Esophagus muscularis mucosa (tissue), 4 donors: ENCODE results near the gene SLCO2A1. TPM values are rescaled to one million over a fixed set of nuclear protein-coding genes. Genes with fewer than 3 reads are reported as not detected.

Experiments
- DNase-seq: peaks from one replicate; pipeline ENCODE4 v3.0.0-alpha.2; 2017; ENCODE audit errors: extremely low spot score
- H3K27ac ChIP-seq, 4 donors: fragments of 200-600 bp; sonication (generic); replicated peaks in 1 of 4; 1 replicate in 3 of 4; 2 replicates in 1 of 4; pipeline ENCODE4 v1.5.1; 2016 to 2019; ENCODE audit warnings: mild to moderate bottlenecking in 1 of 4
- H3K27me3 ChIP-seq, 4 donors: fragments of 200-600 bp; sonication (generic); one replicate each; pipeline versions ENCODE4 v1.5.1 to v1.6.0; 2016 to 2019
- H3K36me3 ChIP-seq, 4 donors: fragments of 200-600 bp; sonication (generic); one replicate each; pipeline ENCODE4 v1.5.1; 2016 to 2019
- H3K4me1 ChIP-seq, 4 donors: fragments of 200-600 bp; sonication (generic); one replicate each; pipeline ENCODE4 v1.5.1; 2016 to 2019
- H3K4me3 ChIP-seq, 4 donors: fragments of 200-600 bp; sonication (generic); 1 replicate in 2 of 4; 2 replicates in 2 of 4; pipeline ENCODE4 v1.5.1; 2016 to 2019; ENCODE audit warnings: mild to moderate bottlenecking in 4 of 4, moderate library complexity in 1 of 4
- H3K9me3 ChIP-seq, 4 donors: fragments of 200-600 bp; sonication (generic); 1 replicate in 3 of 4; 2 replicates in 1 of 4; pipeline ENCODE4 v1.5.1; 2016 to 2019
- CTCF ChIP-seq, 3 experiments: fragments of 200-600 bp in 2 of 3; fragments of 450-650 bp in 1 of 3; sonication (generic) in 2 of 3; IDR thresholded peaks; one replicate each; pipeline ENCODE4 v1.5.1; 2017 to 2019; ENCODE audit warnings: antibody characterized with exemption in 3 of 3, mild to moderate bottlenecking in 2 of 3, moderate library complexity in 1 of 3
- EP300 ChIP-seq: sonication (generic); formaldehyde crosslinking; IDR thresholded peaks from one replicate; pipeline ENCODE4 v1.6.1; 2017; ENCODE audit warnings: antibody characterized with exemption
- POLR2A ChIP-seq: fragments of 450-650 bp; IDR thresholded peaks from one replicate; pipeline ENCODE4 v1.6.1; 2017; ENCODE audit warnings: antibody characterized with exemption, moderate library complexity, mild to moderate bottlenecking, low read depth
- POLR2AphosphoS5 ChIP-seq, 2 donors: sonication (generic); formaldehyde crosslinking; IDR thresholded peaks; one replicate each; pipeline ENCODE4 v1.6.1; 2017; ENCODE audit warnings: antibody characterized with exemption in 2 of 2
- WGBS: methylation state at CpG from one replicate; pipeline ENCODE4 v1.1.5; 2018; 5-methylcytosine and 5-hydroxymethylcytosine counted together
- intact Hi-C: fragments of 100-400 bp; cut with DNase I; formaldehyde crosslinking; loops from one replicate; pipeline ENCODE4 v1.15.1; 2023
- total RNA-seq, 4 donors: library from RNA; depleted of rRNA; stranded (reverse); fragments of >200 nt; gene quantifications; one replicate each; pipeline versions ENCODE4 v1.1.0 to v1.2.1, GENCODE V29; 2016

Gene SLCO2A1
- total RNA-seq, 4 donors from 2014 or later, result 8.3 to 17.6 (median 13.8) TPM

GRCh38 chr3:134061401-134061800, 31.7 kb upstream of the SLCO2A1 start:
- no peak overlapping the region for H3K4me3 ChIP-seq
- DNase-seq, result no peak
- H3K27me3 ChIP-seq, result no peaks in the 10 kb centered on the region
- H3K36me3 ChIP-seq, result no peaks in the 10 kb centered on the region
- H3K27ac ChIP-seq, result no peak overlapping the region
- intact Hi-C loops, result no loop called here
- WGBS, result 84% methylated on average over 7 of the region's 7 CpGs
- no peaks in the 10 kb centered on the region for H3K9me3 ChIP-seq
- TF ChIP-seq POLR2AphosphoS5 (IDR thresholded peaks at IDR 0.05) (no peak), CTCF (IDR thresholded peaks at IDR 0.05) (no peak), POLR2A (no peak), EP300 (no peak)
- peaks cover 12 to 27% (median 14%) of the 10 kb centered on the region in 4 donors for H3K4me1 ChIP-seq

- Histone ChIP-seq H3K4me3 (no peak overlapping the region), H3K27ac (no peak overlapping the region), H3K27me3 (no peaks in the 10 kb centered on the region), H3K9me3 (no peaks in the 10 kb centered on the region), H3K4me1 (peaks cover 9 to 21% (median 12%) of the 10 kb centered on the region in 4 donors), H3K36me3 (no peaks in the 10 kb centered on the region)
- intact Hi-C loops, result no loop called here
- no peak for DNase-seq
- WGBS, result 60% methylated on average over 10 of the region's 10 CpGs
- TF ChIP-seq EP300, result no peak
- no peak for TF ChIP-seq CTCF (IDR thresholded peaks at IDR 0.05)
- no peak for TF ChIP-seq POLR2A
- TF ChIP-seq POLR2AphosphoS5 (IDR thresholded peaks at IDR 0.05), result no peak
Observed at GRCh38 chr3:134060561-134061385, 31.0 kb upstream of the SLCO2A1 start.

GRCh38 chr3:134059671-134060560, 30.2 kb upstream of the SLCO2A1 start:
- Histone ChIP-seq H3K36me3 (no peaks in the 10 kb centered on the region), H3K9me3 (no peaks in the 10 kb centered on the region), H3K27me3 (no peaks in the 10 kb centered on the region), H3K4me3 (no peak overlapping the region), H3K27ac (no peak overlapping the region), H3K4me1 (peaks cover 4 to 18% (median 12%) of the 10 kb centered on the region in 4 donors)
- DNase-seq, result no peak
- WGBS, result 44% methylated on average over 8 of the region's 9 CpGs
- TF ChIP-seq POLR2A, result no peak
- TF ChIP-seq EP300, result no peak
- TF ChIP-seq POLR2AphosphoS5 (IDR thresholded peaks at IDR 0.05), result no peak
- no peak for TF ChIP-seq CTCF (IDR thresholded peaks at IDR 0.05)
- intact Hi-C loops, result no loop called here

- Histone ChIP-seq H3K36me3 (no peaks in the 10 kb centered on the region), H3K4me3 (no peak overlapping the region), H3K27me3 (no peaks in the 10 kb centered on the region), H3K27ac (no peak overlapping the region), H3K4me1 (peaks cover 4 to 18% (median 12%) of the 10 kb centered on the region in 4 donors), H3K9me3 (no peaks in the 10 kb centered on the region)
- intact Hi-C loops, result no loop called here
- no peak for DNase-seq
- TF ChIP-seq CTCF (IDR thresholded peaks at IDR 0.05) (no peak), POLR2A (no peak), POLR2AphosphoS5 (IDR thresholded peaks at IDR 0.05) (no peak), EP300 (no peak)
- 73% methylated on average over 3 of the region's 3 CpGs for WGBS
Observed at GRCh38 chr3:134059035-134059601, 29.4 kb upstream of the SLCO2A1 start.
